GM21576 (cell line): ENCODE data around the gene DCAF17.
A peak's percentile ranks its signal among the peaks of the same experiment; 100 is the strongest.
"Not testable (repeated sequence)": the region's sequence is repeated elsewhere in the genome, so short reads cannot be mapped to it uniquely, and the experiment has no call there.

Experiments
- ATAC-seq: cut with Tn5 transposase; IDR thresholded peaks from one replicate; pipeline ENCODE4 v1.9.1; 2021; ENCODE audit warnings: mild to moderate bottlenecking, moderate library complexity; ENCODE audit not compliant: unreplicated experiment

The DCAF17 gene

DNA sequence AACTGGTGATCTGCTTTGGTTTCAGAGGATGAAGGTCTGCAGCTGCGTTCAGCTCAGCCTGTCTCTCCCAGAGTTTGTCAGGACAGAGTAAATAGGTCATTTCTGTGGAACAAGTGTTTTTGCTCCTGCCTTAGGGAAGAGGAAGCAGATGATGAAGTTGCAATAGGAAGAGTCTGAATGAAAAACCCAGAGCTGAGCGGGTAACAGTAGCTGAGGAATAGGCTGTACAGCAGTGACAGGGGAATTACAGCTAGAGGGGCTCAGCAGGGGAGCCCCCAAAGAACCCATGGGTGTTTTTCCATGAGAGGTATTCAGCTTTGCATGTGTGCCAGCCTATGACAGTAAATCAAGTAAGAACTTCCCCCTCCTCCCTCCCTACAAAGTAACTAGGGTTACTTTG, 78.0 kb downstream of the DCAF17 start:
- ATAC-seq, result no peak

DNA sequence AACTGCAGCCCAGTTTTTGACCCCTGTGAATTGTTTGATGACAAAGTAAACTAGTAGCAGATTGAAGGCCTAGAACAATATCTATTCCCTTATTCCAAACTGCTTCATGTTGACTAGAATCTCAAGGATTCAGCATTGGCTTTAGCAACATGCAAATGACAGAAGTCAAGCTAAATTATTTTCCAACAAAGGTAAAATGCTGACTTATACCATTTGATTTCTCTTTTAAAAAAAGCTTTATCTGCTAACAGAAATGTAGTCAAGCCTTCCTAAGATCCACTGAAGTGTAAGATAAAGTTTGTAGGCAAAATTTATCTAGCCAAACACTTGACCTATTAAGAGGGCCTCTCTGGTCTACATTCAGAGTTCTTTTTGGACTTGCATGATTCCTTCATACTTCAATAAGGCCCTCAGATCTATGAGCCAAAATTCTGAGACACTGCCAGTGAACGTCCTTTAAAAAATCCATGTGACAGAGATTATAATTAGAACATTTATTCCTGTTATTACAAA, 78.7 kb downstream of the DCAF17 start:
- ATAC-seq, result no peak

DNA sequence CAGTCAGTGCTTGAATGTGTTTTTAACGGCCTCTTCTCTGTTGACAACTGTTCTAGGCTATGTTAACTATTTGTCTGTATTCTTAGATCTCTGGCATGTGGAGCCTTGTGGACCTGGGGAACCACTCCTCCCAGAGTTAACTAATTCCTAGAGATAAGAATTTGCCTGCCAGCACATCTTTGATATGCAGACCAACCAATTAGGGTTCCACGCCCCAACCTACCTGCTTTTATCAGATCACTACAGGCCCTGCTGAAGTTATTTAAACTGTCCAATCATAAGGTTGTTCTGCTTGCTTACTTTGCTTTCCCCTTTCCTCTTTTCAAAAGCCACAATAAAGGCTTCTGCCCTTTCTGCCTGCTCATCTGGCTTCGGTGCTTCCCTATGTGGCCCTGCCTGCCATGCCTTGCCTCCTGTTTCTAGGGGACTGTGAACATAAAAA, 79.7 kb downstream of the DCAF17 start:
- peak; percentile 36 for ATAC-seq

DNA sequence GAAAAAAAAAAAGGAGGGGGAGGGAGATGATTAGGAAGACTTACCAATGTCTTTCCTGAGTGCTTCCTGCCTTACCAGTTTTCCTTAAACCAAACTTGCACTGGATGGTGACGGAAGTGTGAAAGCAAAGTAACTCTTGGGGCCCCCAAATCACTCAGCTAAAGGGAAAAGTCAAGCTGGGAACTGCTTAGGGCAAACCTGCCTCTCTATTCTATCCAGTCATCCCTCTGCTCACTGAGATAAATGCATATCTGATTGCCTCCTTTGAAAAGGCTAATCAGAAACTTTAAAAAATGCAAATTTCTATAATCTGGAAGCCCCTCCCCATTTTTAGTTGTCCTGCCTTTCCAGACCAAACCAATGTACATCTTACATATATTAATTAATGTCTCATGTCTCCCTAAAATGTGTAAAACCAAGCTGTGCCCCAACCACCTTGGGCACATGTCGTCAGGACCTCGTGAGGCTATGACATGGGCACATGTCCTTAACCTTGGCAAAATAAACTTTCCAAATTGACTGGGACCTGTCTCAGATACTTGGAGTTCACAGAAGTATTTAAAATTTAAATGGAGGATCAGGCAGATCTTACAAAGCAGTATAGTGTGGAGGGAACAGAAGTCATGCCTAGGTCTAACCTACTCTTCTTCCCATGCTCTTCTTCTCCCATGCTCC, 81.0 kb downstream of the DCAF17 start:
- no peak for ATAC-seq

DNA sequence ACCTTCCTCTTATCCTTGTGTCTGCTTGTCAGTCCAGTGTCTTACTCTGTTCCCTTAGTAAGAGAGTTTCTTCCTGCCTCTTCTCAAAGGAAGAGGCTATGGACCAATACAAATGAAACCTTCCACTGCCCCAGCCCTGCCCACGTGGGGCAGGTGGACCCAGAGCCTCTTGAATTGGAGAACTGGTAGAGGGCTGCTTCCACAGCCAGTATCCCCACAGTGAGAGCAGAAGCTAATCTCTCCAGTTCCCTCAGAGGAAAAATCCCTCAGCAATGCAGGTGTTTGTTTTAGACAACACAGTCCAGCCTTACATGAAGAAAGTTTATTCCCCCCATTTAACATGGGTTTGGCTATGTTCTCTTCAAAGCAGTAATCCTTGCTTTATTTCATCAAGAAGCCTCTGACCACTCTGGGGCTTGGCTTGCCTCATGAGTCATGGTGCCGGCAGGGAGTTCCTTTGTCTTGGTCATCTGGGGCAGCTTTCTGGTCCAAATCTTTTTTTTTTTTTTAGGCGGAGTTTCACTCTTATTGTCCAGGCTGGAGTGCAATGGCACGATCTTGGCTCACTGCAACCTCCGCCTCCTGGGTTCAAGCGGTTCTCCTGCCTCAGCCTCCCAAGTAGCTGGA, 81.8 kb downstream of the DCAF17 start:
- ATAC-seq, result no peak

DNA sequence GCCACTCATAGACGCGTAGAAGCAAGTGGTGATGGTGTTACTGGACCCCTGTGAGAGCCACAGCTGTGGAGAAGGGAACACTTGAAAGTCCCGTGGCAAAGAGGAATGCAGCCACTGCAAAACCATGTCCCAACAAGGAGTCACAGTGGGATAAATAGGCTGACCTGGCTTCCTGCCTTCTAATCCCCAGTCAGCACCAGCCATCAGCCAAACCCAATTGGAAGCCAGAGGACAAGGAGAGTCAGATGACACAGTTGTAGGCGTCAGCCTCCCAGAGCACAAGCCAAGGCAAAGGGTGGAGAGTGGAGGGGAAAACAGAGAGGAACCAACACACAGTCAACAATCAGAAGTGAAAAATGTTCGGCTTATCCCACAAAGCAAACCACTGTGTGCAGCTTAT, 82.8 kb downstream of the DCAF17 start:
- ATAC-seq, result no peak

DNA sequence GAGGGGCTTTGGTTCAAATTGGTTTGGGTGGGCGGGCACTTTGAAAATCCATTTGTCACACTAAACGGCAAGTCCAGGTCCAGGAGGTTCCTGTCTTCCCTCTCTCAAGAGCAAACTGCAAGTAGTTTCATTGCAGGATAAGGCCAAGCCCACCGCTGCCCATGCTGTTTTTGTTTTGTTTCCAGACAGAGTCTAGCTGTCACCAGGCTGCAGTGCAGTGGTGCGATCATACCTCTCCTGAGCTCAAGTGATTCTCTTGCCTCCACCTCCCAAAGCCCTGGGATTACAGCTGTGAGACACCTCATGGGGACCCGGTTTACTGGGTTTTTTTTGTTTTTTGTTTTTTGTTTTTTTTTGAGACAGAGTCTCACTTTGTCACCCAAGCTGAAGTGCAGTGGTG, 86.4 kb downstream of the DCAF17 start:
- no peak for ATAC-seq

DNA sequence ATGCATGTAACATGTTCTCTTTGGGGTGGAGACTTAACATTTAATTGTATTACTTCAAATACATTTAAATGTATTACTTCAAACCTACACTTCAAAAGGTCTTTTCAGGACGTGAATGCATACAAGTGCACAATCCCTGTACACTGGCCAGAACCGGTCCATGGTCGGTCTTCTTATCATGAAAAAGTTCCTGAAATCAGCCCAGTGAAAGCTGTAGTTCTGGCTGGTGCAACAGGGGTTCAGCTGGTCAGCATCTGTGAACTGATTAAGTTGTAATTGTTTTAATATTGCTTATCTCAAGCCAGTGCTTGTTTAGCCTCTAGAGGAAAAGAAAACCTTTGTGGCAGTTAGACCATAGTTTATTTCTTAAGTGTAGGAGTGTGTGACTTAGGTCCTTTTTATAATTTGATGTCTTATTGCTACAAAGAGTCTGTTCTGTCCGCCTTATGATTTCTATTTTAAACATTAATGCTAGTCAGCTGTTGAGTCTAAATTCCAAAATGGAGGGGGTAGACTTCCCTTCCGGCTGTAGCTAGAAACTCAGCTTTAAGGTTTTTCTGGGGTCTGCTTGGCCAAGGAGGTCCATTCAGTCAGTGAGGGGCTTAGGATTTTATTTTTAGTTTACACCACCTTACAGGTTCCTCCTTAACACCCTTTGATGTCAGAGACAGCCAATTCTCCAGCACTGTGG, 87.5 kb downstream of the DCAF17 start:
- ATAC-seq, result no peak

DNA sequence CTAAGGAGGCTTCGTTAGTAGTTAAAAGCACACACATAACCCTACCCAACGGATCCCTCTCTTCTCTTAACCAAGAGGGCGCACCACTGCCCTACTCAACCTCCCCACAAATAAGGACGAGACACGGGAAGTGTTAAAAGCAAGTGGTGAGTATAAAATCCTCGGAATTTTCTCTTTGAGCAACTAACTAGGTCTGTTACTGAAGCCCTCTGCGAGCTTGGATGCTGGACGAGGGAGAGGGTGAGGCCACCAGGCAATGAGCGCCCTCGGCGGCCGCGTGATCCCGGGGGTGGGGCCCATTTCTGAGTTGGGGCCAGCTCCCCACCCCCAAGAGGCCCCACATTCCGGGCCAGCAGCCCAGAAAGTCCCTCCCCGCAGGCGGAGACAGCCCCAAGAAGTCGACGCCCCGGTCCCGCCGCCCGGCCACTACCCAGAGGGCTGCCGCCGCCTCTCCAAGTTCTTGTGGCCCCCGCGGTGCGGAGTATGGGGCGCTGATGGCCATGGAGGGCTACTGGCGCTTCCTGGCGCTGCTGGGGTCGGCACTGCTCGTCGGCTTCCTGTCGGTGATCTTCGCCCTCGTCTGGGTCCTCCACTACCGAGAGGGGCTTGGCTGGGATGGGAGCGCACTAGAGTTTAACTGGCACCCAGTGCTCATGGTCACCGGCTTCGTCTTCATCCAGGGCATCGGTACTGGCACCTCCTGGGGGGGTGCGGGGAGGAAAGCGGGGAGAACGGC, 88.2 kb downstream of the DCAF17 start, which contains the start of gene CYBRD1:
TSS of gene CYBRD1 (plus strand) at position 423 of the 736 bp plus-strand sequence. CDS start at position 495, 72 bp downstream.
- ATAC-seq, result peak; percentile 58

DNA sequence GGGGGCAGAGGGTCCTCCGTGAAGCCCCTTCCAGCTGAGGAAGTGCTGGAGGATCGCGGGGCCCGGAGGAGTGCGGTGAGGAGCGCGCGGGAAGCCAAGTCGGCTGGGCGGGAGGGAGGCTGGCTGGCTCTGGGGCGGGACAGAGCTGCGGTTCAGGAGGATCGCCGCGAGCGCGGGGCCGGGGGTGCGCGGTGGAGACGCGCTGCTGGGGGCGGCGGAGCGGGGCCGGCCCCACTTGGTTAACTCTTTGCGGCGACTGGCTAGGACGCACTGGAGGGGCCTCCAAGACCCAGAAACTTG, 88.7 kb downstream of the DCAF17 start:
- ATAC-seq, result peak; percentile 18

DNA sequence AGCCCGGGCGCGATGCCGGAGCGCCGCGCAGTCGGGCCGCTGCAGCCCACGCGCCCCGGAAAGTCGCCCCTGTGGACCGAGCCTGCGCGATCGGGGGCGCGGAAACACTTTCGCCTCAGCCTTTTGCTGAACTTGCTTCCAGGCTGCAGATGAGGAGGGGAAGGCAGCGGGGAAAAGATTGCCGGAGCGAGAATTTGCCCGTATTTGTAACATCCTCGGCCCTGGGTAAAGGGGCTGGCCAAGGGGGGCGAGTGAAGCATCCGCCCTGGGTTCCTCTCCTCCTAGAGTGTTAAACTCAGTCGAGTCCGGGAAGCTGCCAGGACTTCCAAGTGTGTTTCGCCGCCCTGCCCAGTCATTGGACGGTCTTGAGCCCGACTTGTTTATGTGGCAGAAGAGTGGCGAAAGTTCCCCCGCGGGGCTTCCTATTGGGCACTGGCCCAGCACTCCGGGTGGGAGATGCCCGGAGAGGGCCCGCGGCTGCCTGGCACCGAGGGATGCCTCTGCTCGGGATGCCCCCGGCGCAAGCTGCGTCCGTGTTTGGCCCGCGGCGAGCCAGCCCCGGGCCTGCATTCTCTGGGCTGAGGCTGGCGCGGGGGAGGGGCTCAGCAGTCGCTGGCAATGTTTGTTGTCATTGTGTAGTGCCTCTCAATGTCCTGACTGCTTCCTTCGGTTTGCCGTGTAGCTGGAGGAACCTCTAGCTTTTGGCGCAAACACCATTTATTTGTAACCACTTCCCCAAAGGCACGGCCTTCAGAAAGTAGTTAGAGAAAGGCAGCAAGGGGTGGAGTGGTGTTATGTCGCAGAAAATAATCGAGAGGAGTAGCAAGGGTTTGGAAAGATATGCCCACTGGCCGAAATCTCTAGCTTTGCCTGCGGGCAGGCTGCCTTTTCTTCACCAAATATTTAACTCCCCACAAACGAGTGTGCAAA, 89.3 kb downstream of the DCAF17 start:
- ATAC-seq, result peak; percentile 21

DNA sequence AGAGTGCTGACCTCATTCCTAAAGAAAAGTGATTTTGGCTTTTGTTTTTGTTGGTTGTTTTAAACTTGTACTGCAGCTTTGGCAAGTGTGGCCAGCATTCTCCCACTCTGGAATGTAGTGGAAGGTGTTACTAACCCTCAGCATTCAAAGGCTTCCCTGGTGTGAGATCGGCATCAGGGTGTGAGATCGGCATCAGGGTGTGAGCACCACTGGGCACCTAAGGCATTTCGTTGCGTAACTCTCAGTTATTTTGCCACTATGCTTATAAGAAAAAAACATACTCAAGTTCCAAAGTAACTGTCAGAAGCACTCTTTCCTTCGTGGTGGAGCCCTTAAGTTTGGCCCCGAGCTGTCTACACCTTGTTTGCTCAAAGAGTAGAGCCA, 90.0 kb downstream of the DCAF17 start:
- ATAC-seq, result no peak

DNA sequence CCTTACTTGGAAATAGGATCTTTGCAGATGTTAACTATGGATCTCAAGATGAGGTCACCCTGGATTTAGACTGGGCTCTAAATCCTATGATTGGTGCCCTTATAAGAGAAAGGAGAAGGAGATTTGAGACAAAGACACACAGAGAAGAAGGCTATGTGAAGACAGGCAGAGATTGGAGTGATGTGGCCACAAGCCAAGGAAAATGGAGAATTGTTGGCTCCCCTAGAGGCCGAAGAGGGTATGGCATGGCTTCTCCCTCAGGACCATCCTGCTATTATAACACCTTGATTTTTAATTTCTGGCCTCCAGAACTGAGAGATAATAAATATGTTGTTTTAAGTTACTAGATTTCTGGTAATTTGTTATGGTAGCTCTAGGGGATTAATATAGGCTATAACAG, 95.9 kb downstream of the DCAF17 start:
- no peak for ATAC-seq

DNA sequence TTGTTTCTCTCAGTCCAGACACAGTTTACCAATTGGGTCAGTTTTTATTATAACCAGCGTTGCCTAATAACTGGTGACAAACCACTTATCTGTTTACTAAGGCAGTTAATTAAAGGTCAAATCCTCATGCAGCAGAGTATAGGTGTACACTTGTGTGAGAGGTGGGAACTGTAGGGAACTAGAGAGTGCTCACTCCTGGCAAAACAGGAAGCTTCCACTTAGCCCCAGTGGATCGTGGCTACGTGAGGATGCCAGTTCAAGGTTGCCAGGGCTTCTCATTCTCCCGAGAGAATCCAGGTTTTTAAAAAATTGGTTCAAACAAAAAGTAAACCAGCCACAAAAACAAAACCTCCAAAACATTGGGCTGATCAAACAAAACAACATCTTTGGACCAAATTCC, 96.4 kb downstream of the DCAF17 start:
- ATAC-seq, result no peak

DNA sequence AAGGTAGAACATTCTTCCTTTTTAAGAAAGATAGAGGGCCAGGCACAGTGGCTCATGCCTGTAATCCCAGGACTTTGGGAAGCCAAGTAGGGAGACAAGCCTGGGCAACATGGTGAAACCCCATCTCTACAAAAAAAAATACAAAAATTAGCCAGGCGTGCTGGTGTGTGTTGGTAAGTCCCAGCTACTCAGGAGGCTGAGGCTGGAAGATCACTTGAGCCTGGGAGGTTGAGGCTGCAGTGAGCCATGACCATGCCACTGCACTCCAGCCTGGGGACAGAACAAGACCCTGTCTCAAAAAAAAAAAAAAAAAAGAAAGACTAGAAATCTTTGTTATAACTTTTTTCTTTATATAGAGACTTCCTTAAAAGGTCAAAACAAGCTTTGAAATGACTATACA, 96.8 kb downstream of the DCAF17 start:
- ATAC-seq, result not testable (repeated sequence)

DNA sequence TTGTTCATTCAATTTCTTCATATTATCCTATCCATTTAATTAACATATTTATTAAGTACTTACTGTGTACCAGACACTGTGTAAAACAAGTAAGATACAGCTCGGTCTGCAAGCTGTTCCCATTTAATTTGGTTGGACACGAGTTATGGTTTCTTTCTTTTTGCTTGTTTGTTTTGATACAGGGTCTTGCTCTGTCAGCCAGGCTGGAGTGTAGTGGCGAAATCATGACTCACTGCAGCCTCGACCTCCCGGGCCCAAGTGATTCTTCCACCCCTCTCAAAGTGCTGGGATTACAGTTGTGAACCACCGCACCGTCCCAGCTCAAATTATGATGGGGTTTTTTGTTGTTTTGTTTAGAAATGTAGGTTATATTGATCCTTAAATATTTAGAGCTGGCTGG, 97.3 kb downstream of the DCAF17 start:
- no peak for ATAC-seq

DNA sequence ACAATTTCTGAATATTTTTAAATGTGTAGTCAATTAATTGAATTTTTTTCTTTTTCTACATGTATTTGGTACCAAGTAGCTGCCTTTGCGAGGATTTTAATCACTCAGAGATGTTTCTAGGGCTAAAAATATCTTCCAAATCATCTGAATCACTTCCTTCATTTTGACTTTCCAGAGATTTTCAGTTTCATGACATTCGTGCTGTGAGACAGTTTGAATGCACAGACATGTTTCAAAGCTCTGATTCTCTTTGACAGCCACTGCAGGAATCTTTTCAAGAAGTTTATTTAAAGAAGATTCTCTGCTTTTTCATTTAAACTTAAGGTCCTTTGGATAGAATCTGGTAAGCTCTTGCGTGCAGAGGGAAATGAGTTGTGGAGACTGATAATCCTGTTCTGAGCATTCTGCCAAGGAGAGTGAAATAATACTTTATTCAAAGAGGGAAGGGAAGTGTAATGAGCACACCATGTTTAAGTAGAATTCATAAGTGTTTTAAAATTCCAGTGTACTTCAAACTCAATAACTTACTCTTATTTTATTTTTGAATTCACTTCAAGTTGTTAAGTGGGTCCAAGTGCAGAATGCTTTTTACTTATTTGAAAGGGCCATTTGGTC, 97.9 kb downstream of the DCAF17 start:
- no peak for ATAC-seq

DNA sequence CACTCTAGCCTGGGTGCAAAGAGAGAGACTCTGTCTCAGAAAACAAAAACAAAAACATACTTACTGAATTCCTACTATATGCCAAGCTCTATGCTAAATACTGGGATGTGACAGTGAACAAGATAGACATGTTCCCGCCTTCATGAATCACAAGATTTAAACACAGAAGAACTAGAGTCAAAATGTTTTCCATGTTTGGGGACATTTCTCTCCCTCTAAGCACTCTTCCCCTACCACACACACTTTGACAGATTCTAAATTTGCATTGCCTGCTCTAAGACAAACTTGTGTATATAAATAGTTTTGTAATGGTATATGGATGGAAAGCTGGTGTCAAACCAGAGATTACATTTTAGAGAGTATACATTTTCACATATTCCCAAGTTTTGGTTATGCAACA, 99.3 kb downstream of the DCAF17 start:
- ATAC-seq, result no peak
